EL (cell line): ENCODE results near the gene OR2M4.
A peak's percentile ranks its signal among the peaks of the same experiment; 100 is the strongest.
"Not testable (repeated sequence)": the region's sequence is repeated elsewhere in the genome, so short reads cannot be mapped to it uniquely, and the experiment has no call there.

Experiments
- DNase-seq: peaks from one replicate; pipeline ENCODE4 v3.0.0-alpha.2; 2016

Gene OR2M4

GRCh38 chr1:248231117-248231516 lies at the start of gene OR2M4:
Gene OR2M4, plus strand, starts transcription at chr1:248231417. Its CDS starts 7,512 bp downstream, at chr1:248238929.
- DNase-seq, result no peak

GRCh38 chr1:248183996-248184395 lies 47.2 kb upstream of the OR2M4 start:
- DNase-seq, result no peak

GRCh38 chr1:248187363-248187762 lies 43.9 kb upstream of the OR2M4 start:
- DNase-seq, result no peak

- no peak for DNase-seq
These were observed 42.2 kb upstream of the OR2M4 start for GRCh38 chr1:248189026-248189425.

GRCh38 chr1:248194117-248194516 lies 37.1 kb upstream of the OR2M4 start:
- no peak for DNase-seq

- no peak for DNase-seq
These were observed 34.3 kb upstream of the OR2M4 start, which contains the start of gene OR2M3 for GRCh38 chr1:248196965-248197364. Gene OR2M3, plus strand, starts transcription at chr1:248197265. Its CDS starts 5,803 bp downstream, at chr1:248203068.

GRCh38 chr1:248215880-248216279 lies 15.3 kb upstream of the OR2M4 start:
- DNase-seq, result no peak

GRCh38 chr1:248225537-248225936 lies 5.7 kb upstream of the OR2M4 start:
- DNase-seq, result no peak

- no peak for DNase-seq
These were observed 1.8 kb upstream of the OR2M4 start for GRCh38 chr1:248229360-248229908.

GRCh38 chr1:248239478-248239877 lies 8.3 kb downstream of the OR2M4 start:
- no peak for DNase-seq

GRCh38 chr1:248243204-248243603 lies 12.0 kb downstream of the OR2M4 start:
- DNase-seq, result peak; percentile 9

- not testable (repeated sequence) for DNase-seq
These were observed 28.1 kb downstream of the OR2M4 start for GRCh38 chr1:248259309-248259708.

GRCh38 chr1:248268178-248268577 lies 37.0 kb downstream of the OR2M4 start:
- no peak for DNase-seq

GRCh38 chr1:248273225-248273624 lies 42.0 kb downstream of the OR2M4 start:
- not testable (repeated sequence) for DNase-seq

- no peak for DNase-seq
These were observed 46.7 kb downstream of the OR2M4 start, which contains the start of gene OR2T33 for GRCh38 chr1:248277876-248278275. Gene OR2T33, minus strand, starts transcription at chr1:248277976. Its CDS starts 4,162 bp downstream, at chr1:248273814.

GRCh38 chr1:248288391-248288790 lies 57.2 kb downstream of the OR2M4 start:
- no peak for DNase-seq
